ENCODE results near the gene ERGIC1.
"Not testable (repeated sequence)": the region's sequence is repeated elsewhere in the genome, so short reads cannot be mapped to it uniquely, and the experiment has no call there.

ERGIC1 gene

GRCh38 chr5:172858511-172858989 is 24.5 kb downstream of the ERGIC1 start:
- DNase-seq (ENCODE audit: low read depth, low spot score) = no peak
- in situ Hi-C loops (cut with HindIII; ENCODE audit: low sequenced_read_pairs) = no loop called here
- H3K4me3 ChIP-seq (ENCODE audit: low read depth, low read length) = no peak overlapping the region
- TF ChIP-seq CTCF (IDR thresholded peaks at IDR 0.05; ENCODE audit: low read depth, low read length) = no peak

GRCh38 chr5:172858990-172859811 is 25.1 kb downstream of the ERGIC1 start:
- H3K4me3 ChIP-seq (ENCODE audit: low read depth, low read length) = no peak overlapping the region
- TF ChIP-seq CTCF (IDR thresholded peaks at IDR 0.05; ENCODE audit: low read depth, low read length) = no peak
- in situ Hi-C loops (cut with HindIII; ENCODE audit: low sequenced_read_pairs) = no loop called here
- peak; percentile 74 for DNase-seq (ENCODE audit: low read depth, low spot score)

GRCh38 chr5:172859966-172860365 is 25.9 kb downstream of the ERGIC1 start:
- no peak for DNase-seq (ENCODE audit: low read depth, low spot score)
- no peak for TF ChIP-seq CTCF (IDR thresholded peaks at IDR 0.05; ENCODE audit: low read depth, low read length)
- no peak overlapping the region for H3K4me3 ChIP-seq (ENCODE audit: low read depth, low read length)
- in situ Hi-C loops (cut with HindIII; ENCODE audit: low sequenced_read_pairs) = no loop called here

- peak; percentile 65 for DNase-seq (ENCODE audit: low read depth, low spot score)
- no peak for TF ChIP-seq CTCF (IDR thresholded peaks at IDR 0.05; ENCODE audit: low read depth, low read length)
- in situ Hi-C loops (cut with HindIII; ENCODE audit: low sequenced_read_pairs) = no loop called here
- no peak overlapping the region for H3K4me3 ChIP-seq (ENCODE audit: low read depth, low read length)
These were observed 26.7 kb downstream of the ERGIC1 start for GRCh38 chr5:172860520-172861443.

GRCh38 chr5:172861461-172861860 is 27.4 kb downstream of the ERGIC1 start:
- no peak for TF ChIP-seq CTCF (IDR thresholded peaks at IDR 0.05; ENCODE audit: low read depth, low read length)
- no peak for DNase-seq (ENCODE audit: low read depth, low spot score)
- no peak overlapping the region for H3K4me3 ChIP-seq (ENCODE audit: low read depth, low read length)
- in situ Hi-C loops (cut with HindIII; ENCODE audit: low sequenced_read_pairs) = no loop called here

GRCh38 chr5:172862165-172862801 is 28.2 kb downstream of the ERGIC1 start:
- no peak for TF ChIP-seq CTCF (IDR thresholded peaks at IDR 0.05; ENCODE audit: low read depth, low read length)
- H3K4me3 ChIP-seq (ENCODE audit: low read depth, low read length) = no peak overlapping the region
- DNase-seq (ENCODE audit: low read depth, low spot score) = no peak
- in situ Hi-C loops (cut with HindIII; ENCODE audit: low sequenced_read_pairs) = no loop called here

GRCh38 chr5:172864171-172864570 is 30.1 kb downstream of the ERGIC1 start:
- H3K4me3 ChIP-seq (ENCODE audit: low read depth, low read length); in situ Hi-C loops (cut with HindIII; ENCODE audit: low sequenced_read_pairs); DNase-seq (ENCODE audit: low read depth, low spot score): not testable (repeated sequence)
